ENCODE data around the gene SCUBE3.

SCUBE3 gene

GRCh38 chr6:35213824-35214756, at the start of gene SCUBE3:
Gene SCUBE3 (plus strand): TSS chr6:35213956. CDS start chr6:35214419, 463 bp downstream.
- DNase-seq (ENCODE audit: low spot score) = peak; percentile 71

DNA sequence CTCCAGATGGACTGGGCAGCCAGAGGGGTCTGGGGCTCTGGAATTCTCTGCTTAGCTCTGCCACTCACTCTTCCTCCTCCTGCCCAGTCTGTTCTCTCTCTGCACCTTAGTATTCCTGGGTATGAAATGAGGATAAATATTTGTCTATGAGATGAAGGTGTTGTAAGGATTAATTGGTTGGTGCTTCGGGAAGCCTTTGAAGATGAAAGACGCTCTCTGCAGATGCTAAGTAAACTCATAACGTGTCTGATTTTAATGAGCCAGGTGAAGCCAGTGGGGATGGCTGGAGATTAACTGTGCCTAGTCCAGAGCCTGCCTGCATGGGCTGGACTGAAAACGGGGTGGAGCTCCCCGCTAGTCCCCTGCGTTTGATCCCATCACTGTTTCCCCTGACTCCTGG, 49.5 kb upstream of the SCUBE3 start:
- DNase-seq (ENCODE audit: low spot score) = no peak

DNA sequence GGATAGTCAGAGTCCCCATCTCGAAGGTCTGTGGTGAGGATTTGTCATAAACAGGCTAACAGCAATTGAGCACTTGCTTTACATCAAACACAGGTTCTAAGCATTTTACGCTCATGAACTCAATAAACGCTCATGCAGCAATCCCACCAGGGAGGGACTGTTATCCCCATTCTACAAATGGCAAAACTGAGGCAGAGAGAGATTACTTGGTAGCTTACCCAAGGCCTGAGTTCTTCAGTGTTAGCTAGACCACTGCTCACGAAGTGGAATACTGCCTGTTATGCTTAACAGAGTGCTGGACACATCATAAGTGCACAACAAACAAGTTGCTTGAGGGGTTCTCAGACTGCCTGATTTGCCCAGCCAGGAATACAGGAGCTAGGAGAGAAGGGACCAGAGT, 48.9 kb upstream of the SCUBE3 start:
- no peak for DNase-seq (ENCODE audit: low spot score)

- no peak for DNase-seq (ENCODE audit: low spot score)
These were observed 48.1 kb upstream of the SCUBE3 start for GRCh38 chr6:35165630-35166071.

GRCh38 chr6:35166116-35166515, 47.6 kb upstream of the SCUBE3 start:
- DNase-seq (ENCODE audit: low spot score) = no peak

GRCh38 chr6:35166520-35166919, 47.2 kb upstream of the SCUBE3 start:
- no peak for DNase-seq (ENCODE audit: low spot score)

DNA sequence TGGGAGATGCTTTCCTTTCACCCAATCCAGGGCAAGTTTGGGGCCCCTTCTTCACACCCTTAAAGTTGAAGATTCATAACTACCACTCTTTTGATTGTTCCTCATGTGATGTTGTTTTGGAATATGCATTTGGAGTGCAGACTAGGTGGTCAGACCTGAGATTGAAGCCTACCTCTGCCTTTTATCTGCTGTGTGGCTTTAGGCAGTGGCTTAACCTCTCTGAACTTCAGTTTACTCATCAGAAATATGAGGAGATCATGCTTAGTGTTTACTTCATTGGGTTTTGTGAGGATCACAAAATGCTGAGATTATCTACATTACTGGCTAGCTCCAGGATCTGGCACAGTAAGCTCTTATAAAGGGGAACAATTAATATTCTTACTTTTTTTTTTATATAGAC, 46.3 kb upstream of the SCUBE3 start:
- no peak for DNase-seq (ENCODE audit: low spot score)

DNA sequence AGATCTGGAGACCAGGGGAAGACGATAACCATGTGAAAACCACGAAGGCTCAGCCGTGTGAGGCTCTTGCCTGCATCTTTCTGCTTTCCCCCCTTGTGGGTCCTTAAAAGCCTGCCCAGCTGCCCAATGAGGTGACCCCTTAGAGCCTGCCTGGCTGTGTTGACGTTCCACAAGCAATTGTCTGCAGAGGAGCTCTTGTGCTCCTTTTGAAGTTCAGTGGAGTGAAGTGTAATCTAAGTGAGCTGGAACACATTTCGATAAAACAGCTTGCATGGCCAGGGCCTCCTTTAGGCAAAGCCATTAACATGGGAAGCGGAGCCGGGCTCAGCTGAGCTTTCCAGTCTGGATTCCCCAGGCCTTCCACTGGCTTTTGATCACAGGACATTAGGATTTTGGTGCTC, 45.3 kb upstream of the SCUBE3 start:
- DNase-seq (ENCODE audit: low spot score) = no peak

DNA sequence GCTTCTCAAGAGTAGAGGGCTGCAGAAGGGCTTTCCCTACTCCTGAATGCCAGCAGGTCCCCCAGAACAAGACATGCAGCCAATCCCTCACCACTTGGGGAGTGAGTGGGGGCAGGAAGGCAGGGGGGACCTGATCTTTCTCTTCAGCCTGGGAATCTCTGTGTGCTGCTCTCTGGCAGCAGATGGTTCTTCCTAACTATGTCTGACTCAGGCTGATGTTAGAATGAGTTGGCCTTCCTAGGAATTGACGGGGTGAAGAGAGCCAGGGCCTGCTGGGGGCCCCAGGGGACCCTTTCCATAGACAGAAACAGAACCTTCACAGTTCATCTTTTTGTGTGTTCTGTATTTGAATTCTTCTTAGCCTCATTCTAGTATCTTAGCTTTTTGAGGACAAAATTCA, 43.6 kb upstream of the SCUBE3 start:
- DNase-seq (ENCODE audit: low spot score) = no peak

- DNase-seq (ENCODE audit: low spot score) = no peak
These were observed 42.9 kb upstream of the SCUBE3 start for GRCh38 chr6:35170891-35171290.

DNA sequence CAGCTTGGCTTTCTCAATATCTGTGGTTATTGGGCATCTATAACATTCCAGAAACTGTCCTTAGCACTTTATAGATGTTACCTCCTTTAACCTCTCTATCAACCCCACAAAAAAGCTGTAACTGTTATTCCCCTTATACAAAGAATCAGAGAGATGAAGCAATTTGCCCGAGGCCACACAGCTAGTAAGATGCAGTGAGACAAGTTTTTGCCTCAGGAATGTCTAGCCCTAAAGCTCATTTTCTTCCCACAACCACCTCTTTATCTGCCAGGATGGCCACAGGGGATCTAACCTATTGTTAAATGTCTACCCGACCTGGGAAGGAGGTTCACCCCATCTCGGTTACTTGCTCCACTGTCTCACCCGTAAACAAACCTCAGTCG, 40.7 kb upstream of the SCUBE3 start:
- no peak for DNase-seq (ENCODE audit: low spot score)

DNA sequence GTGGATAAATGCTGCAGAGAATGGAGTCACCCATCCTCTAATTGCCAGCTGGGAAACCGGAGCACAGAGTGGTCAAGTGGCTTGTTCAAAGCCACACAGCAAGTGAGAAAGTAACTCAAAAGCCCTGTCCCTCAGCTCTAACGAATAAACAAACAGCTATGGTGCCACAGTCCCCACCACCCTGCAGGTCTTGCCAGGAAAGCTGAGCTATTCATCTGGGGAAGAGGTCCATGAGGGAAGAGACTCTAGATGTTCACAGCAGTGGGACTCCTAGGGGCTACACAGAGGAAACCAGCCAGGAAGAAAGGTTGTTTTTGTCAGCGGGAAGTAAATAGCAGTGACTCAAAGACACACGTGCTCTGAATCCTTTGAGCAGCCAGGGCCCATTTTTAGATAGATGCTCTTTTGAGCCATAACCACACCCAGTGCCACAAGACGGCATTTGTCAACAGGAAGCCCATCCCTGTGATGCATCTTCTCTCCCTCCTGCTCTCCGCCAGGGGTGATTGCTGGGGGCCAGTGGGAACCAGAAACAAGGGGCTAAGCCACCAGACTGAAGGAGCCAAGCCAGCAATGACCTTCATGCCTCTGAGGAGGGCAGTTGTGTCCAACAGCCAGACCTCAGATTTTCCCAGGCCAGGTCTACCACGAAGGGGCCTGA, 40.2 kb upstream of the SCUBE3 start:
- no peak for DNase-seq (ENCODE audit: low spot score)

DNA sequence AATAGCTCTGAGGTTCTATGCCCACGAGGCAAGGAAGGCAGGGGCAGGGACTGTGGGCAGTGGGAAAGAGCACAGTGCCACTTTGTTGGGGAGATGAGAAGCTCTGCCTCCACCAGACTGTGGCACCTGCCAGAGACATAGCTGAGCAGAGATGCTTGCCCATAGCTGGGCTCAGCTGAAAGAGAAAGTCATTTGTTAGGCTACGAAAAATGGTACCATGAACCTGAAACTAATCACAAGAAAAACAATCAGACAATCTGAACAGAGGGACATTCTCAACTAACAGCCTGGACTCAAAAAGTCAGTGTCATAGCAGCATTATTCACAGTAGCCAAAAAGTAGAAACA, 39.7 kb upstream of the SCUBE3 start:
- no peak for DNase-seq (ENCODE audit: low spot score)

GRCh38 chr6:35174501-35174900, 39.3 kb upstream of the SCUBE3 start:
- no peak for DNase-seq (ENCODE audit: low spot score)

DNA sequence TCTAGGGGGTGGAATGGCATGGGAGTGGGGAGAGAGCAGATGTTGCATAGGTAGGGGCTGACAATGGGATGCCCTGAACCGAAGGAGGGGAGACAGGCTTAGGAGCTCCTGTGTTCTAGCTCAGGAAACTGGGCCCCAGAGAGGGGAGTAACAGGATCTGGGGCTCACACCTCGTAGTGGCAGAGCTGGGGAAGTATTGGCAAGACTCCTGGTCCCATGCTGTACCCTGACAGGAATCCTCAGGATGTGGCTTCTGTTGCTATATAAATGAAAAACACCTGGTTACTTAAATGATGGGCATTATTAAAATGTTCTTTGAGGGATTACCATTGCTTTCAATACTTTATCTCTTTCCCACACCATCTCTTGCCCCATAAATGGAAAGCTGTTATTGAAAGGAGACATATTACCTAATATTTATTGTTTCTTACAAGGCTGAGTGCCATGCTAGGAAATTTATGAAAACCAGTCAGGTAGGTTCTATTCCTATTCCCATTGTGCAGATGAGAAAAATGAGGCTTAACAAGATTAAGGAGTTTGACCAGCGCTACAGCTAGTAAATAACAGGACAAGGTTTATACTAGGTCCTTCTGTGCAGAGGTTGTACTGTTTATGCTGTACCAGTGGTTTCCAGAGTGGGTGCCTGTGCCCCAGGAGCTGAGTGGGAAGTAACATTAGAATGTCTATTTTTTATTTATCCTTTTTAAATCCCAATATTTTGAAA, 37.3 kb upstream of the SCUBE3 start:
- no peak for DNase-seq (ENCODE audit: low spot score)

GRCh38 chr6:35177157-35177556, 36.6 kb upstream of the SCUBE3 start:
- no peak for DNase-seq (ENCODE audit: low spot score)

GRCh38 chr6:35177596-35177995, 36.2 kb upstream of the SCUBE3 start:
- DNase-seq (ENCODE audit: low spot score) = no peak

GRCh38 chr6:35178012-35178411, 35.7 kb upstream of the SCUBE3 start:
- no peak for DNase-seq (ENCODE audit: low spot score)

- DNase-seq (ENCODE audit: low spot score) = no peak
These were observed 34.6 kb upstream of the SCUBE3 start for GRCh38 chr6:35178932-35179832.

DNA sequence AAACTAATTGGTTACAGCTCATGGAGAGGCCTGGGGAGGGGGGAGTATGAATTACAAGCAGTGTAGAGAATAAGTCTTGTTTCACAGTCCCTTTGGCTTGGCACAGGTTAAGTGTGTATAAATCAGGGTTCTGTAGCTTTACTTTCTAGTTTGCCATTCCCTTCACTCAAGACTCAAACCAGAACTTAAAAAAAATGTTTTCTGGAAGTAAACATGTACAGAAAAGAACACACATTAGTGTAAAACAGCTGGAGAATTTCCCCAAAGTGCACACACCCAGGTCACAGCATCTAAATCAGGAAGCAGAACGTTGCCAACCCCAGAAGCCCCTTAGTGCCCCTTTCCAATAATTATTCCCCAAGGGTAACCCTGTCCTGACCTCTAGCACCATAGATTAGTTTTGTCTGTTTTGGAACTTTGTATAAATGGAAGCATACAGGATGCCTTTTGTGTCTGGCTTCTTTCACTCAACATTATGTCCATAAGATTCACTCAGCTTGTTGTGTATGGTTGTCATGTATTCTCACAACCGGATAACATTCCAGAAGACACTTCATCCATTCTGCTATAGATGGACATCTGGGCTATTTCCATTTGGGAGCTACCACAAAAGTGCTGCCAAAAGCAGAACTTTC, 33.7 kb upstream of the SCUBE3 start:
- no peak for DNase-seq (ENCODE audit: low spot score)

- no peak for DNase-seq (ENCODE audit: low spot score)
These were observed 32.3 kb upstream of the SCUBE3 start for GRCh38 chr6:35181308-35181932.
